Common myeloid progenitor, CD34-positive (primary cell): ENCODE results near the gene ANKRD6.

Experiments
- CTCF ChIA-PET: fragments of 350-600 bp; sonication (Branson Sonifier 250); formaldehyde crosslinking; loops from one replicate; lab custom pipeline; 2021; ENCODE audit warnings: antibody characterized with exemption; lab: Charles Lee
- POLR2A ChIA-PET: fragments of 350-600 bp; sonication (Branson Sonifier 250); formaldehyde crosslinking; loops from one replicate; lab custom pipeline; 2021; ENCODE audit warnings: antibody characterized with exemption; lab: Charles Lee
- DNase-seq, 3 donors: peaks; one replicate each; pipeline versions ENCODE4 v3.0.0 to v3.0.0-alpha.2; 2013
- H3K27ac ChIP-seq, 2 experiments: 1 replicate in 1 of 2; 2 replicates in 1 of 2; pipeline ENCODE4 v1.7.0; 2013; ENCODE audit warnings: inconsistent platforms in 2 of 2, low read length in 2 of 2, mild to moderate bottlenecking in 2 of 2, low read depth in 1 of 2, moderate library complexity in 1 of 2; ENCODE audit not compliant: severe bottlenecking in 2 of 2, insufficient read depth in 1 of 2, poor library complexity in 1 of 2
- H3K27me3 ChIP-seq, 5 experiments: replicated peaks in 2 of 5; 1 replicate in 3 of 5; 2 replicates in 2 of 5; pipeline versions ENCODE4 v1.6.1 to v1.7.0; 2013; ENCODE audit warnings: low read length in 4 of 5, mild to moderate bottlenecking in 2 of 5, moderate library complexity in 2 of 5, inconsistent platforms in 1 of 5; ENCODE audit not compliant: insufficient read depth in 5 of 5, control insufficient read depth in 4 of 5
- H3K36me3 ChIP-seq, 4 experiments: 1 replicate in 2 of 4; 2 replicates in 2 of 4; pipeline versions ENCODE4 v1.6.1 to v1.7.0; 2013; ENCODE audit warnings: low read length in 3 of 4, control low read depth in 1 of 4, mild to moderate bottlenecking in 1 of 4; ENCODE audit not compliant: control insufficient read depth in 4 of 4, insufficient read depth in 4 of 4
- H3K4me1 ChIP-seq, 4 experiments: 1 replicate in 3 of 4; 2 replicates in 1 of 4; pipeline versions ENCODE4 v1.6.1 to v1.7.1; 2013; ENCODE audit warnings: low read length in 3 of 4, mild to moderate bottlenecking in 3 of 4, control low read depth in 1 of 4, inconsistent platforms in 1 of 4, moderate library complexity in 1 of 4; ENCODE audit not compliant: control insufficient read depth in 4 of 4, insufficient read depth in 4 of 4; ENCODE audit errors: control extremely low read depth in 1 of 4
- H3K4me3 ChIP-seq, 7 experiments: 1 replicate in 4 of 7; 2 replicates in 3 of 7; pipeline versions ENCODE4 v1.5.1 to v1.7.0; 2013; ENCODE audit warnings: mild to moderate bottlenecking in 7 of 7, low read length in 6 of 7, moderate library complexity in 6 of 7, inconsistent platforms in 2 of 7, low read depth in 2 of 7, control low read depth in 1 of 7; ENCODE audit not compliant: insufficient read depth in 4 of 7, control insufficient read depth in 1 of 7; ENCODE audit errors: extremely low read depth in 1 of 7
- H3K9me3 ChIP-seq, 5 experiments: 1 replicate in 4 of 5; 2 replicates in 1 of 5; pipeline versions ENCODE4 v1.6.1 to v1.7.1; 2013; ENCODE audit warnings: low read length in 4 of 5, mild to moderate bottlenecking in 2 of 5, inconsistent platforms in 1 of 5, low read depth in 1 of 5, moderate library complexity in 1 of 5; ENCODE audit not compliant: control insufficient read depth in 4 of 5, insufficient read depth in 2 of 5; ENCODE audit errors: control extremely low read depth in 1 of 5
- WGBS: methylation state at CpG from one replicate; pipeline ENCODE4 v1.1.5; 2013; ENCODE audit not compliant: insufficient coverage; 5-methylcytosine and 5-hydroxymethylcytosine counted together

ANKRD6 gene

GRCh38 chr6:89459501-89459900 is 26.5 kb downstream of the ANKRD6 start:
- ChIA-PET CTCF (interaction anchor here (0.9 kb wide), 1 partner anchor 22 kb away, joined by 4 read pairs; no protein-coding TSS in a partner anchor), POLR2A (no interaction called here)
- H3K4me3 ChIP-seq: no peak overlapping the region
- H3K4me1 ChIP-seq: peaks cover 0 to 3% (median under 1%) of the 10 kb centered on the region in 4 experiments
- no peaks in the 10 kb centered on the region for H3K9me3 ChIP-seq
- H3K27me3 ChIP-seq: no peaks in the 10 kb centered on the region
- H3K27ac ChIP-seq: no peak overlapping the region
- no CpG with 5 or more reads among the region's 1 CpG for WGBS
- DNase-seq: no peak
- no peaks in the 10 kb centered on the region for H3K36me3 ChIP-seq

- Histone ChIP-seq H3K27me3 (no peaks in the 10 kb centered on the region), H3K4me3 (no peak overlapping the region), H3K9me3 (no peaks in the 10 kb centered on the region), H3K36me3 (no peaks in the 10 kb centered on the region), H3K27ac (no peak overlapping the region), H3K4me1 (peaks cover 0 to 5% (median 2%) of the 10 kb centered on the region in 4 experiments)
- ChIA-PET POLR2A (no interaction called here), CTCF (no interaction called here)
- WGBS: 97% methylated on average over 6 of the region's 7 CpGs
- DNase-seq: no peak
Observed at GRCh38 chr6:89460713-89461112, 27.8 kb downstream of the ANKRD6 start.

- Histone ChIP-seq H3K4me1 (peaks cover 0 to 5% (median 2%) of the 10 kb centered on the region in 4 experiments), H3K36me3 (no peaks in the 10 kb centered on the region), H3K4me3 (no peak overlapping the region), H3K9me3 (no peaks in the 10 kb centered on the region), H3K27me3 (no peaks in the 10 kb centered on the region), H3K27ac (no peak overlapping the region)
- ChIA-PET POLR2A (no interaction called here), CTCF (interaction anchor here (0.8 kb wide), 1 partner anchor 25 kb away, joined by 3 read pairs; no protein-coding TSS in a partner anchor)
- DNase-seq: no peak
- no CpG with 5 or more reads among the region's 2 CpGs for WGBS
Observed at GRCh38 chr6:89462503-89462902, 29.6 kb downstream of the ANKRD6 start.

- ChIA-PET CTCF (interaction anchor here (1.4 kb wide), 1 partner anchor 22 kb away, joined by 4 read pairs; no protein-coding TSS in a partner anchor), POLR2A (no interaction called here)
- H3K9me3 ChIP-seq: no peaks in the 10 kb centered on the region
- no peak overlapping the region for H3K27ac ChIP-seq
- no peak for DNase-seq
- WGBS: 67% methylated on average over 1 of the region's 2 CpGs
- H3K27me3 ChIP-seq: no peaks in the 10 kb centered on the region
- no peaks in the 10 kb centered on the region for H3K36me3 ChIP-seq
- no peak overlapping the region for H3K4me3 ChIP-seq
- peaks cover 0 to 12% (median 4%) of the 10 kb centered on the region in 4 experiments for H3K4me1 ChIP-seq
Observed at GRCh38 chr6:89464295-89464694, 31.3 kb downstream of the ANKRD6 start.

GRCh38 chr6:89467437-89467836 is 34.5 kb downstream of the ANKRD6 start:
- POLR2A ChIA-PET: interaction anchor here (0.6 kb wide), 1 partner anchor 66 kb away, joined by 4 read pairs; no protein-coding TSS in a partner anchor
- Histone ChIP-seq H3K27ac (no peak overlapping the region), H3K36me3 (no peaks in the 10 kb centered on the region), H3K4me1 (peaks cover 0 to 13% (median 4%) of the 10 kb centered on the region in 4 experiments), H3K9me3 (no peaks in the 10 kb centered on the region), H3K4me3 (no peak overlapping the region), H3K27me3 (no peaks in the 10 kb centered on the region)
- CTCF ChIA-PET: interaction anchor here (1.4 kb wide), 2 partner anchors 10 to 146 kb away, joined by 3 read pairs; no protein-coding TSS in a partner anchor
- no CpG with 5 or more reads among the region's 1 CpG for WGBS
- DNase-seq: no peak

- WGBS: no CpG with 5 or more reads among the region's 1 CpG
- H3K36me3 ChIP-seq: no peaks in the 10 kb centered on the region
- H3K9me3 ChIP-seq: no peaks in the 10 kb centered on the region
- H3K27ac ChIP-seq: no peak overlapping the region
- no peak overlapping the region for H3K4me3 ChIP-seq
- CTCF ChIA-PET: interaction anchor here (1.0 kb wide), 1 partner anchor 27 kb away, joined by 3 read pairs; no protein-coding TSS in a partner anchor
- H3K4me1 ChIP-seq: peaks cover 0 to 13% (median 4%) of the 10 kb centered on the region in 4 experiments
- POLR2A ChIA-PET: no interaction called here
- DNase-seq: peak in 1 of 3 donors; percentile 22
- H3K27me3 ChIP-seq: no peaks in the 10 kb centered on the region
Observed at GRCh38 chr6:89468998-89469397, 36.0 kb downstream of the ANKRD6 start.

- H3K36me3 ChIP-seq: no peaks in the 10 kb centered on the region
- CTCF ChIA-PET: interaction anchor here (1.4 kb wide), 1 partner anchor 22 kb away, joined by 3 read pairs; no protein-coding TSS in a partner anchor
Observed at GRCh38 chr6:89471287-89471867, 38.4 kb downstream of the ANKRD6 start.

More at GRCh38 chr6:89471287-89471867, 38.4 kb downstream of the ANKRD6 start:
- no peak for DNase-seq
- 79% methylated on average over 3 of the region's 4 CpGs for WGBS
- no peaks in the 10 kb centered on the region for H3K27me3 ChIP-seq
- H3K4me3 ChIP-seq: no peak overlapping the region
- peaks cover 4 to 20% (median 11%) of the 10 kb centered on the region in 4 experiments for H3K4me1 ChIP-seq
- no peaks in the 10 kb centered on the region for H3K9me3 ChIP-seq
- H3K27ac ChIP-seq: no peak overlapping the region
- POLR2A ChIA-PET: interaction anchor here (0.6 kb wide), 2 partner anchors 58 to 345 kb away, joined by 3 to 6 read pairs; no protein-coding TSS in a partner anchor
